NCI-H748 (cell line): Measurements from ENCODE around the gene MYMX.
"Not testable (repeated sequence)": the region's sequence is repeated elsewhere in the genome, so short reads cannot be mapped to it uniquely, and the experiment has no call there.

Experiments used
- DNase-seq: peaks from one replicate; lab custom pipeline; 2025; ENCODE audit not compliant: unreplicated experiment; lab: John Stamatoyannopoulos, UW

MYMX gene

GRCh38 chr6:44185953-44186634 lies 30.6 kb upstream of the MYMX start:
- no peak for DNase-seq

DNA sequence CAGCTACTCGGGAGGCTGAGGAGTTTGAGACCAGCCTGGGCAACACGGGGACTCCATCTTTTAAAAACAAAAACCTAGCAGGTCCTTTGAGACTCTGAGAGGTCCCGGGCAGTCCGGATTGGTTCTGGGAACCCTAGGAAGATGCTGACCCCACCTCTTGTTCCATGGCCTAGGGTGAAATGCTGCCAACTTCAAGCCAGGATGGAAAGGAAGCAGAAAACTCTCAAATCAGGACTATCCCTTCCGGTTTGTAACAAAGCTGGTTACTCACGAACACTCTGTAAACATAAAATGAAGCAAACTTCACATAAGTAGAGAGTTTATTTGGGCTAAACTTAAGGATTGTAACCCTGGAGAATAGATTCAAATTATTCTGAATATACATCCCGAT lies 30.1 kb upstream of the MYMX start:
- DNase-seq: no peak

- DNase-seq: no peak
Observed at GRCh38 chr6:44188819-44189218, 27.9 kb upstream of the MYMX start.

GRCh38 chr6:44189257-44189656 lies 27.5 kb upstream of the MYMX start:
- no peak for DNase-seq

DNA sequence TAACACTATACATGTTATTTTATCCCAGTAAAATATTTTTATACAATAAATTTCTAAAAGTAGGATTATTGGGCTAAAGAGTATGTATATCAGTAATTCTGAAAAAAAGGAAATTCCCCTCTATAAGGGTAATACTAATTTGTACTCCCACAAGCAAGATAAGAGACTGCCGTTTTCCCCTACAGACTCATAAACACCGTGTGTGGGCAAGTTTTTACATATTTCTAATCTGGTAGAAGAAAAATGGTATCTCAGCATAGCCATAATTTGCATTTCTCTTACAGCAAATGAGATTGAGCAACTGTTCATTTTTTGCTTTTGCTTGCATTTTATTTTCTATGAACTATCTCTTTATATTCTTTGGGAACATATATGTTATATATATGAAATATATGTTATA lies 26.0 kb upstream of the MYMX start:
- no peak for DNase-seq

GRCh38 chr6:44192428-44193041 lies 24.2 kb upstream of the MYMX start:
- DNase-seq: no peak

DNA sequence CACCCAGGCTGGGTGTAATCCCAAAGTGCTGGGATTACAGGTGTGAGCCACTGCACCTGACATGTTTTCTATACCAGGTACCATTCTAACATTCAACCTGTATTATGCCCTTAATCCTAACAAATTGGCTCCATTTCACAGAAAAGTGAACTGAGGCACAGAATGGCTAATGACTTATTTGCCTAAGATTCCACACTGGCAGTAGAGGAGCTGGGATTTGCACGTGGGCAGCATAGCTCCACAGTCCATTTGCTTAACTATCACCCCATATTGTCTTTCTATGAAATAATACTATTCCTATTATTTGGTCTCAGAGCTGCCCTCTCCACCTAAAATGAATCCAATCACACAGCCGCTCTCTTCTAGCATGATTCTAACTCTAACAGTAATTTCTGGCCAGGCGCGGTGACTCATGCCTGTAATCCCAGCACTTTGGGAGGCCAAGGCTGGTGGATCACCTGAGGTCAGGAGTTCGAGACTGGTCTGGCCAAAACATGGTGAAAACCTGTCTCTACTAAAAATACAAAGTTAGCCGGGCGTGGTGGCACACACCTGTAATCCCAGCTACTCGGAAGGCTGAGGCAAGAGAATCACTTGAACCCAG lies 23.3 kb upstream of the MYMX start:
- DNase-seq: no peak

DNA sequence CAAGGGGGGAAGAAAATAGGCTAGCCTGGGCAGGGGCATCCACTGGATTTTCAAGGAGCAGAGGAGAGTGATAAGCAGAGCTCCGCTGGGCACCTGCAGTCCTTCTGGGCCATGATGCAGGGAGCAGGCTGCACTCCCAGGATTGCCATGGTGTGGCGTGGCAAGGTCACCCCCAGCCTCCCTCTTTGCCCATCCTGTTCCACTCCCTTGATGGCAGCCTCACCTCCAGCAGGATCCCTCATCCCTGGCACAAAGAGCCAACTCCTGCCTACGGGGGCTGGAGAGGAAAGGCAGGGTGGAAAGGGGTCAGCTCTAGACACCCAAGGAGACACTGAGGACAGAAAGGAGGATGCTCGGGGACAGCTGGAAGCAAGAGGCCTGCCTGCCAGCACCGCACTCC lies 22.4 kb upstream of the MYMX start:
- no peak for DNase-seq

DNA sequence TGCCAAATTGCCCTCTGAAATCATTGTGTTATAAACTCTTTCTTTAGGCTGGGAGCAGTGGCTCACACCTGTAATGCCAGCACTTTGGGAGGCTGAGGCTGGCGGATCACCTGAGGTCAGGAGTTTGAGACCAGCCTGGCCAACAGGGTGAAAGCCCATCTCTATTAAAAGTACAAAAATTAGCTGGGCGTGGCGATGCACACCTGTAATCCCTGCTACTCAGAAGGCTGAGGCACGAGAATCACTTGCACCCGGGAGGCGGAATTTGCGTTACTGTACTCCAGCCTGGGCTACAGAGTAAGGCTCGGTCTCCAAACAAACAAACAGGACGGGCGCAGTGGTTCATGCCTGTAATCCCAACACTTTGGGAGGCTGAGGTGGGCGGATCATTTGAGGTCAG lies 20.4 kb upstream of the MYMX start:
- not testable (repeated sequence) for DNase-seq

DNA sequence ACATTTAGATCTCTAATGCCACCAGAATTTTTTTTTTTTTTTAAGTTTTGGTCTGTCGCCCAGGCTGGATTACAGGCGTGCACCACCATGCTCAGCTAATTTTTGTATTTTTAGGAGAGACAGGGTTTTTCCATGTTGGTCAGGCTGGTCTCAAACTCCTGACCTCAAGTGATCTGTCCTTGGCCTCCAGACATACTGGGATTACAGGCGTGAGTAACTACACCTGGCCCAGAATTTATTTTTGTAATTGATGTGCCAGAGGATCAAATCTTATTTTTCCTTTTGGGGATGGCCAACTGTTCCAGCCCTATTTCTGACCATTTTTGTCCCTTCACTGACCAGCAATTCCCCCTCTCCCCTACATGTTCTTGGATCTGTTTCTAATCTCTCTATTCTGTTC lies 18.0 kb upstream of the MYMX start:
- no peak for DNase-seq

GRCh38 chr6:44199883-44200282 lies 16.8 kb upstream of the MYMX start:
- no peak for DNase-seq

DNA sequence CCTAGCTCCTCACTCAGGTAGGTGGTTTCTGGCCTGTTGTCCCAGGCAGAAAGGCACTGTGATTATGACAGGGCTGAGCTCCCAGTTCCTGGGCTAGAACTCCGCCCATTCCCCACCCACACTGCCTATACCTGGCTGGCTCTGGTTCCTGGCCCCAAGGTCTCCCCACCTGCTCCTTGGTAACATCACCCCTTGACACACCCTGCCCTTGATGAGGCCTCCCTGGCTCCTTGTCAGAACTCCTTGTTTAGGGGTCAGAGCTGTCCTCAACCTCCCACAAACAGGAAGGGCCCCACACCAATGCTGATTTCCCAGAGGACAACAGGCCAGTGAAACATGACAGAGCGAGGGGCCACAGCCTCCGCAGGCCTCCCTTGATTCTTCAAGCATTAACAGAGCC lies 15.5 kb upstream of the MYMX start:
- no peak for DNase-seq

- DNase-seq: no peak
Observed at GRCh38 chr6:44201638-44202303, 15.0 kb upstream of the MYMX start.

- DNase-seq: no peak
Observed at GRCh38 chr6:44202332-44202971, 14.3 kb upstream of the MYMX start.

GRCh38 chr6:44202972-44203750 lies 13.6 kb upstream of the MYMX start:
- DNase-seq: no peak

GRCh38 chr6:44203955-44204354 lies 12.8 kb upstream of the MYMX start:
- DNase-seq: no peak

DNA sequence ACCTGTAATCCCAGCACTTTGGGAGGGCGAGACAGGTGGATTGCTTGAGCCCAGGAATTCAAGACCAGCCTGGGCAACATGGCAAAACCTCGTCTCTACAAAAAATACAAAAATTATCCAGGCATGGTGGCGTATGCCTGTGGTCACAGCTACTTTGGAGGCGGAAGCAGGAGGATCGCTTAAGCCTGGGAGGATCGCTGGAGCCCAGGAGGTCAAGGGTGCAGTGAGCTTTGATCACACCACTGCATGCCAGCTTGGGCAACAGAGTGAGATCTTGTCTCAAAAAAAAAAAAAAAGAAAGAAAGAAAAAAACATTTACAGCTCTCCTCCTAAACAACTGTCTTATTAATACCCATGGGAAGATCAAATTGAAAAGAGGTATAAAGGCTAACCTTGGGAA lies 8.8 kb upstream of the MYMX start:
- no peak for DNase-seq

GRCh38 chr6:44211284-44211683 lies 5.4 kb upstream of the MYMX start:
- no peak for DNase-seq

DNA sequence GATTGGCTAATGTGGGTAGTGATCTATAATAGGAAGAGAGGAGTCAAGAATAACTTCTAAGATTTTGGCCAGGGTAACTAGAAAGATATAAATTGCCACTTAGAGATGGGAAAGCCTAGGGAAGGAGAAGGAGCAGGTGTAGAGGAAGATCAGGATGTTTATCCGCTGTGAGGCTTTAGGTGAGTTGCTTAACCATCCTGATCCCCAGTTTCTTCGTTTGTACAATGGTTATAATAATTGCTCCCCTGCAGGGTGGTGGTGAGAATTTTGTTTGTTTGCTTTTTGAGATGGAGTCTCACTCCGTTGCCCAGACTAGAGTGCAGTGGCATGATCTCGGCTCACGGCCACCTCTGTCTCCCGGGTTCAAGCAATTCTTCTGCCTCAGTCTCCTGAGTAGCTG lies 2.4 kb upstream of the MYMX start:
- no peak for DNase-seq

DNA sequence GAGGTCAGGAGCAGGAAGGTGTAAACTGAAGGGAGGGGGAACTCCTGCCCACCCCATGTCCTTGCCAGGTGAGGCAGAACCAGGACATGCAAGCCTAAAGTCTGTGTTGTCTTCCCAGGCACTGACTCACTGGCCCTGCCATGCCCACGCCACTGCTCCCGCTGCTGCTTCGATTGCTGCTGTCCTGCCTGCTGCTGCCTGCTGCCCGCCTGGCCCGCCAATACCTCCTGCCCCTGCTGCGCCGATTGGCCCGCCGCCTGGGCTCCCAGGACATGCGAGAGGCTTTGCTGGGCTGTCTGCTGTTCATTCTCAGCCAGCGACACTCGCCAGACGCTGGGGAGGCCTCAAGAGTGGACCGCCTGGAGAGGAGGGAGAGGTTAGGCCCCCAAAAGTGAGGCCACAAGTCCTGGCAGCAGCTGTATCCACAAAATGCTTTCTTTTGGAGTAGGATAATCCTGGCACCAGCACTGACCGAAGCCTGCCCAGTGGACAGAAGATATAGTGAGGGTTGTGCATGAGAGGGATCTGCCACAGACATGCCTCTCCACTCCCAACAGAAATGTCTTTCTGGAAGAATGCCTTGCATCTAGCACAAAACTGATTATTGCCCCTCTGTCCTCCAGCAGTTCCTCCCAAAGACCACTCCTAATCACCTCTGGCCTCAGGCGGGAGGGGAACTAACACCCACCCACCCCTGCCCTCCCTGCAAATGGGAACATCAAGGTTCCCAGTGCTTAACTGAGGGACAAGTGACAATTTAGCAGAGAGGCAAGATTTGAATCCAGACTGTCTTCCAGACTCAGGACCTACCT lies 812 bp downstream of the MYMX start:
- DNase-seq: no peak
